HS-27A (cell line): ENCODE results near the gene SLC24A4.

Source experiments
- DNase-seq: peaks from one replicate; pipeline ENCODE4 v3.0.0-alpha.2; 2012; ENCODE audit warnings: low read depth, missing footprints

Gene SLC24A4

DNA sequence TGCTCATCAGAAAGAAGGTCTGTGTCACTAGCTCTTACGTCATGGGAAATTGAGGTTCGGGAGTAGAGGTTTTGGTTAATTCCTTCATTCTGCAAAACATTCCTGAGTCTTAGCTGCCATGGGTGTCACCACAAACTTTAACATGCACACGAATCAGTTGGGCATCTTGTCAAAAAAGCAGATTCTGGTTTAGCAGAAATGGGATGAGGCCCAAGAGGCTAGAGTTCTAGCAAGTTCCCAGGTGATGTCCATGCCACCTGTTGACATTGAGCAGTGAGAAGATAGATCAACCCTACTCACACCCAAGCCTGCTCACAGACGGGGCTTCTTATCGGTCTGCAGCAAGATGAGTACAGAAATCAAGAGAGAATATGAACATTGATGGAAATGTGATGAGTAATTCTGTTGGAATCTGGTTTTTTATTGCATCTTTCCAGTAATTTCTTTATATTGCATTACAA lies 179.0 kb downstream of the SLC24A4 start:
- peak; percentile 79 for DNase-seq

DNA sequence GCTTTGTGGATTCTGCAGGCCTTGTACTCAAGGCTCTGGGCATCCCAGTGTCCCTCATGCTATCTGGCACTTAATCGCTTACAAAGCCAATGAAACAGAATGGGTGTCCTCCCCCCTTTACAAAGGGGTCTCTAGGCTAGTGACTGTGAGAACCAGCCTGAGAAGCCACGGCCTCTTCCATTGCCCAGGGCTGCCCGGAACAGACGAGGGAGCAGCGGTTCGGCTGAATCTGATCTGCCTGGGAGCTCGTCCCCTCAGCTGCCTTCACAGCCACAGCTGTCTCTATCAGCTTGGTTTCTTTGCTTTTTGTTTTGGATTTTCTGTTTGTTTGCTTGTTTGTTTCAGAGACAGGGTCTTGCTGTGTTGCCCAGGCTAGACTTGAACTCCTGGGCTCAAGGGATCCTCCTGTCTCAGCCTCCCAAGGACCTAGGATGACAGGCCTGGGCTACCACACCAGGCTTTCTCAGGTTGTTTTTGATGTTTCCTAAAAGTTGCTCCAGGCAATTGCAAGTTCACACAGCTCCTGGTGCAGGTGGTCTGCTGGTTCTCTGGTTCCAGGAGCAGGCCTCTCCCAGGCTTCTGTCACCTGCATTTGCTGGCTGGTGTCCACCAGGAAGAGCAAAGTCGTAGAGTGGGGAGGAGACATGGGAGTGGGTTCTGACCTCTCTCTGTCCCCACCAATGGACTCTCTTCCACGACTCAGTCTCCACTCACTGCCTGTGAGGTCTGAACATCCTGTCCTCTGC lies 179.7 kb downstream of the SLC24A4 start:
- no peak for DNase-seq

DNA sequence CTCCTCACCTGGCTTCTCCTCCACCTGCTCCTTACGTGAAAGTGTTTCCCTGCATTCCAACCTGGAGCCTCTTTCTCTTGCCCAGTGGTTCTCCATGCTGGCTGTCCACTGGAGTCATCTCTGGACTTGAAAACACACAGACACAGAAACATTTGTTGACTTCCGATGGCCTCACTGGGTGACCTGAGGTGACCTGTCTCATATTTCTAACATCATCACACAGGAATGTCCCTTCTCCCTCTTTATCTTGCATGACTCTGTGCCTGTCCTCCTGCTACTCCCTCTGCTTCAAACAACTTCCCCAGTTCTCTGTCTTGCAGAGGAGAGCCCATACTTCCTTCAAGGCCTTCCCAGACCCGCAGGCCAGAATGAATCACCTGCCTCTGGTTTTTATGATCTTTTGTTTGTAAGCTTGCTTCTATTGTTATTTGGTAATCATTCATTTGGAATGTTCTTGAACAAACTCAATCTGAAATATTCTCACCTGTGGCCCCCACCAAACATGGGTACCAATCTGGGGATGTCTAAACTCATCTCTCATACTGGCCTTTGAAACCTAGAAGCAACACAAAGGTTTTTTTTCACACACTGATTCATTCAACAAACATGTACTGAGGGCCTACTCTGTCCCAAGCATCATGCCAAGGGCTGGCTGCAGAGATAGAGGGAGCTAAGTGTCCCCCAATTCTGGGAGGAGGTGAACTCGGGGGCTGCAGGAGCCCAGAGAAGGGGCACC lies 181.0 kb downstream of the SLC24A4 start:
- DNase-seq, result peak; percentile 87

DNA sequence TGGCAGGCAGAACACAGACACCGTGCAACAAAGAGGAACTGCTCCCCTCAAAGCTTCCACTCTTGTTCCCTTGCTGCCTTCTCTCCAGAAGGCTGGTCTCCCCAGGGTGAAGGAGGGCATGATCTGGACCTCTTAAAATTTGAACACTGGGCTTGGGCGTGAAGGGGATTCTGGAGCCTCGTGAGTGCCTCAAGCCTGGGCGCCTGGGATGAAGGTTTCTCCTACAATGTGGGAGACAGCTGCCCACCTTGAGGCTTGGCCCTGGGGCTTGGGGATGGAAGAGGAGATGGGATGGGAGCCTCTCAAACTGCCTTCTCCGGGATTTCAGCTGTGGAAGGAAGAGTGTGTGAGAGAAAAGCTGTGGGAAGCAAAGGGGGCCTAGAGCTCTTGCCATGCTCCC lies 182.9 kb downstream of the SLC24A4 start:
- no peak for DNase-seq

GRCh38 chr14:92506231-92506630 lies 183.3 kb downstream of the SLC24A4 start:
- DNase-seq, result no peak

DNA sequence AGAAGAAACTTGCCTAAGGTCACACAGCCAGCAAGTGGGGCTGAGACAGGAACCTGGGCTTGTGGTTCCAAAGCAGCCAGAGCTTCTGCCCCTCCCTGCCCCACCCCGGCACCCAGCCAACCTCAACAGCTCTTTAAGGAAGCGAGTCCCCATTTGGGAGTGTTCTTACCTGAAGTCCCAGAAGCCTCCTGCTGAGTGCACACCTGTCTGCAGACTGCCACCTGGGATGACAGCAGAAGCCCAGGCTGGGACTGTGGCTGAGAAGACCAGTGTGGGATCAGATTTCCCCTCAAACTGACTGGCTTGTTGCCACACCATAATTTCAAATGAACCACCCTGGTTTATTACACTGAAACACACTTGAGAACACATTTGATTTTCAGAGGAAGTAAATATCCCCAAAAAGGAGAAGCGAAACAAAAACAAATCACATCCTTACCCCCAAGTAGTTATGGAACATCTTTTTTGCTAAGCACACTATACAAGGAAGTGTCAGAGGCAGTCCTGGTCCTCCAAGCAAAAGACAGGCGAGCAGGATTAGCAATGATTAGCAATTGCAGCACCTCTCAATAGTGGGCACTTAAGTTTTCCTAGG lies 184.3 kb downstream of the SLC24A4 start:
- DNase-seq, result no peak

DNA sequence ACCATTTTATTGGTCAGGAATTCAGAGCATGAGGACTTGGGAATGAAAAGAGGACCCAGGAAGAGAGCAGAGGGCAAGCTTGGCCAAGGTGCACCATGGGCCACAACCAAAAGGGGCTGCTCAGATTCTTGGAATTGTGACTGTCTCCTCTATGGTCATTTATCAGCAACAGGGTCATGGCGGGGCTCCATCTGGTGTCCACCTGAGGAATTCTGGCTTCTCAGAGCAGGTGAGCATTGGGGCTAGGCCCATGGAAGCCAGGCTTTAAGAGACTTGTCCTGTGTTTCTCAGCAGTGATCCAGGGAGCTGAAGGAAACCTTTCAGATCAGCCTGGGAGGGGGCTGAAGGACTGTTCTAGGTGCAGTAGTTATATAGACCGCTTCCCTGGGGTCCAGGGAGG lies 188.0 kb downstream of the SLC24A4 start:
- no peak for DNase-seq

GRCh38 chr14:92511453-92512238 lies 188.7 kb downstream of the SLC24A4 start:
- peak; percentile 73 for DNase-seq

DNA sequence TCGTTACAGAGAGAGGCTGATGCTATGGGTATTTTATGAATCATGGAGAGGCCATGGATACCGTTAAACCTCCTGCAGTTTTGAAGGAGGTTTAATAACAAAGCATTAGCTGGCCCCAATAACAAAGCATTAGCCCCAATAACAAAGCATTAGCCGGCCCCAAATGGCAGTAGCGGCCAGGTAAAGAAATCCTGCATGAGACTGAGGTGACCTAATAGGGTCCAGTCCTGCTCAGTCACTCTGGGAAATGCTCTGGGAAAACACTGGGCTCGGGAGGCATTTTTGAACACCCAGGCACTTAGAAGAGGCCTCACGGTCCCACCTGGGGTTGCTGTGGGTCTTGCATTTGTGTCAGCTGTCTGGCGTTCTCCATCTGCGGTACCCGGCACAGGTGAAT lies 189.8 kb downstream of the SLC24A4 start:
- DNase-seq, result no peak

DNA sequence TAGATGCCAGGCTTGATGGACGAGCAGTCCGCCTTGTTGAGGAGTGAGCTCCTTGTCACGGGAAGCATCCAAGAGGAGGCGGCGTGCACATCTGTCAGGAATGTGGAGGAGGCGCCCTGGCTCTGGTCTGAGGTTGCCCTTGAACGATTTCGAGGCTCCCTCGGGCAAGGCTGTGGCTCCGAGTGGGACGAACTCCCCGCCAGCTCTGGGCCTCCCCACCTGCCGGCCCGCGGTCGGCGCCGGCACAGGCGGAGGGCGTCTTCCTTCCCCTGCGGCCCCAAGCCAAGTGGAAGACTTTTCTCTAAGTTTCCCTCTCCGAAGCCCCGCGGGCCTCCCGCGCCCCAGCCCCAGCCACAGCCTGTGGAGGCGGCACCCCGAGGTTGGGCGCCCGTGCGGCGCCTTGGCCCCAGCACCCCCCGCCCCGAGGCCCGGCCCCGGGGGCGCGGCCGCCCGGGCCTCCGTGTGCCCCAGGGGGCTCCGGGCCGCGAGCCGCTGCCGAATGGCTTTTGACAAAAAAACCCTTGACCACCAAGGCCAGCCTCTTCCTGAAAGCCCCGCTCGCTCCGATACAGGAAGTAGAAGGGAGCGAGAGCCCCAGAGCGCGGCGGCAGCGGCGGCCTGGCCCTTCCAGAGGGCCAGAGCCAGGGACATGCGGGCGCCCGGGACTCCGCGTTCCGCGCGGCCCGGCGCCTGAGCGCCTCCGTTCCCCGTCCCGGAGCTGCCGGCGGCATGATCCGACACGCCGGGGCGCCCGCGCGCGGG lies 190.4 kb downstream of the SLC24A4 start, which contains the start of gene RIN3:
TSS of gene RIN3 (plus strand) at position 578 of the 762 bp plus-strand sequence. CDS start at position 730, 152 bp downstream.
- DNase-seq, result peak; percentile 31

GRCh38 chr14:92513966-92514843 lies 191.2 kb downstream of the SLC24A4 start:
- no peak for DNase-seq

- DNase-seq, result no peak
Observed at GRCh38 chr14:92514844-92515514, 192.0 kb downstream of the SLC24A4 start.

DNA sequence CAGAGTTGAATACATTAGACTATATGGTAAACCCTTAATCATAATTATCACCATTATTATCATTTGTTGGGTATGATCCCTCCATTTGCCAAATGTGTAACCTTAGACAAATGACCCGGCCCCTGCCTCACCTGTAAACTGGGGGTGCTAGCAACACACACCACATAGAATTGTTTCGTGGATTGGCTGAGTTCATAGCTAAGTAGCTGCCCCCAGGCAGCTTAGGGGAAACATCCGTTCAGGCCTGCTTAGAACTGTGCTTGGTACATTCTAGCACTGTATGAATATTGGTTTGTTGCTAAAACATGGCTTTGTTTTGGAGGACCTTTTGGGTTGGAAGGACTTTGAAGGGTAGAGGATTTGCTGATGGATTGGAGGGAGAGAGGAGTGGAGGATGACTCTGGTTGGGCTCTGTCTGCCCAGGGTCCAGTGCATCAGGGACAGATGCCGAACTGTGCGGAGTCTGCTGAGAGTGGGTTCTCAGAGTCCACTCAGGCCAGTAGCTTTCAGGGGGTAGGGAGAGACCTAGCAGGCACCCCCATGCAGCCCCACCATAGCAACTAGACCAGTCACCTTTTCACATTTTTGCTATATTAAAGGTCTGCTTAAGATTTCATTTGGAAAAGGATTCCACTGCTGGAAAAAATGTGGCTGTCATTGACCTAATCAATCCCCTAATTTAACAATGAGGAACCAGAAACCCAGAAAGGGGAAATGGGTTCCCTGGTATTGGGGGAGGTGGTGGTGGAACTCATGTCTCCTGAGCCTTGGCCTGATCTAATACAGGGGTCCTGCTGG lies 192.8 kb downstream of the SLC24A4 start:
- no peak for DNase-seq

DNA sequence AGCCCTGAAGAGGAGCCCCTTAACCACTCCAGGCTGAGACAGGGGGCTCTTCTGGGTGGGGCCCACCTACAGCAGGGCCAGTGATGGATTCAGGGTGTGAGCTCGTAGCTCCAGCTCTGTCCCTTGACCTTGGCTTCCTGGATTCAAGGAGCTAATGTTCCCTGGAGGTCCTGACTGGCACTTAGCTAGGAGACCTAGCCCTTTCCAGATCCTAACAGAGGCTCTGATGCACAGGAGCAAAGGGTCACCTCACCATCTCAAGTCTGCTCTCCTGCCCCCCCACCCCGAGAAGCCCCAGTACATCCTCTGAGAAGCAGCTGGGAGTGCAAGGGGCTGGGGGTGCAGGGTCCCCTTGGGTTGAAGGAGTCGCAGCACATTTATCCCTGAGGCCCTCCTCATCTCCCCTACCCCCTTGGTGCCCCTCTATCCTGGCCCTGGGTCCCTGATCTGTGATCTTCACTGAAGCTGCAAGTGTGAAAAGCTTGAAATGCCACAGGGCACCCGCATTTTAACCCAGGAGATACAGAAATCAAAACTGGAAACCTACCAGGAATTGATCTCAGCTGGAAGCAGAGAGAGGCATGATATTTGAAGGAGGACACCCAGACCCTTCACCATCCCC lies 193.5 kb downstream of the SLC24A4 start:
- no peak for DNase-seq

- no peak for DNase-seq
Observed at GRCh38 chr14:92516966-92517506, 194.1 kb downstream of the SLC24A4 start.

DNA sequence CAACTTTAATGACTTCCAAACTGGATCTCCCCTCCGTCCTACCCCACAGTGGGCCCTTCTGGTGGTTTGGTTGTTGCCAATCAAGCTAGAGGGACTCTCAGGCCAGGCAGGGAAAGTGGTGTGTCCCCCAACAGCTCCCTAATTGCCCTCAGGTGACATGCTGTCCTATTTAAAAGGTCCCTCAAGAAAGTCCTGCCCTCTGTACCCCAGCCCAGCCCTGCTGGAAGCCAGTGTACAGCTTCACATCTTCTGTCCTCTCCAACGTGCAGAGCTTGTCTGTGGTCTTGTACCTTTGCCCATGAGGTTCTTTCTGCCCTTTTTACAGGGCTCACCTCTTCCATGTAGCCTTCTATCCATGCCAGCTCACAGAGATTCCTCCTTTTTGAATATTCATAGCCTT lies 194.8 kb downstream of the SLC24A4 start:
- no peak for DNase-seq

- no peak for DNase-seq
Observed at GRCh38 chr14:92519246-92520101, 196.5 kb downstream of the SLC24A4 start.
